Loucy (cell line): ENCODE data around the gene HSP90AB1.

ENCODE experiments used
- CTCF ChIP-seq: fragments of 200-600 bp; sonication (generic); conservative IDR thresholded peaks from 2 replicates; pipeline ENCODE4 v1.5.1; 2014; ENCODE audit warnings: mild to moderate bottlenecking, antibody characterized with exemption, low read length
- EZH2phosphoT487 ChIP-seq: fragments of 200-600 bp; IDR thresholded peaks from 2 replicates; pipeline ENCODE4 v1.6.1; 2018; ENCODE audit warnings: antibody characterized with exemption, mild to moderate bottlenecking, moderate library complexity, borderline replicate concordance

DNA sequence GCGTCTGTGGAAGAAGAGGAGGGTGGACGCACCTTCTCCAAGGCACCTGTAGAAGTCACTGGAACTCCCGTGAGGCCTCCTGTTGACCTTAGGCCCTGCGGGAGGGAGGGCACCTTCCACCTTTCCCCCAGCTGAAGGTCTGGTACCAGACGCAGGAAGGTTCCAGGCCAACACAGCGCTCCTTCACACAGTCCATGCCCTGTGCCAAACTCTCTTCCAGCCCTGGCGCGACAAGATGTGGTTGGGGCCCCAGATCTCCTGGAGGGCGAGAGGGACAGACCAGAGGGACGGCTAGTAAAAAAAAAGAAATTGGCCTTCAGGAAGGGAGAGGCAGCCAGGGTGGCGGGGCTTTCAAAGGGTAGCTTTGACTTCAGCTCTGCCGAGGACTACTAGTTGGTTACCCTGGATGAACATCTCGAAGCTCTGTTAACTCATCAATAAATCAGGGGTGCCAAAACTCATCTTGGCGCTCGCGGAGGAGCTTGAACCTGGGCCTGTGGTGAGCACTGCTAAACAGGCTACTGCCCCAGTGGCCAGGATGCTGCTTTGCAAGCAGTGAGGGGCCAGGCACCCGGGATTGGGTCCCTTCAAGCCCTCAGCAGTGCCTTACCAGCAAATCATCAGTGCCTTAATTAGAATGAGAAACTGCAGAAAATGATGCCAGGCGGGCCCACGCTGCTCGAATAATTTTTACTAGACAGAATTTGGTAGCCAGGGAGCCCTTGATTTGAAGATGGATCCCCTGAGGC lies 51.3 kb downstream of the HSP90AB1 start:
- TF ChIP-seq CTCF (no peak), EZH2phosphoT487 (no peak)
